ENCODE data around the gene COPS3.

DNA sequence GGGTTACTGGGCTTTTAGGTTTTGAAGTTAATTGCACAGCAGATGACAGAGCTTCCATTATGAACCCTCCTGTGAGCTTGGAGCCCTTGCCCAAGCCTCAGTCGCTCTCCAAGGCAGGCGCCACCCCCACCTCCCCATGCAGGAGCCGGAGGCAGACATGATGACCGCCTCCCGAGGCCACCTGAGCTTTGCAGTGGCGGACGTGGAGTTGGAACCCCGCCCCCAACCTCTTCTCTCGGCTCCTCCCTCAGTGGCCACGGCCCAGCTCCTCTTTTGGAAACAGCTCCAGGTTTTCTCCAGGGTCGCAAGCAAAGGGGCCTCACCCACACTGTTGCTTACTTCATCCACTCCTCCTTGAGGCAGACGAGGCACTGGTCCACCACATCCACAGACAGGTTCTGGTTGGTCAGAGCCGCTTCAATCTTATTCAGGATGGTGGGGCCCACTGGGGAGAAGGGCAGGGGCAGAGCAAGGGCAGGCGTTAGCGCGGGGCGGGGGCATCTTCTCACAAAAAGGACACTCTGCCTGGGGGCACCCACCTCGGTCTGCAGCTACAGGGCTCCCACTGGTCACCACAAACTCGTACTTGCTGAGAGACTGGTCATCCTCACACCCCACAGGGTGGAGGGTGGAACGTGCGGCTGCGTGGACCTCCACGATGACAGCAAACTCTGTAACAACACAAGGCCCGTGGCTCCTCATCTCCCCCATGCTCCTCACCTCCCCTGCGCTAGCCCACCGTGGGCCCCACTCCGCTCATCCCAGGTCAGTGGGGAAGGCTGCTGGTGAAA is 66.2 kb downstream of the COPS3 start:
- TF ChIP-seq POLR2A (IDR thresholded peaks at IDR 0.05) (no peak), POLR2AphosphoS5 (IDR thresholded peaks at IDR 0.05; ENCODE audit: insufficient read depth in 1 of 2, low read depth in 1 of 2) (no peak)
